Panc1 (cell line): ENCODE data around the gene NUP98. TPM values are rescaled to one million over a fixed set of nuclear protein-coding genes. Genes with fewer than 3 reads are reported as not detected.

Source experiments
- ATAC-seq: fragments of 200-7000 bp; cut with Tn5 transposase; 2 replicates; pipeline ENCODE4 v1.9.1; 2020; ENCODE audit warnings: mild to moderate bottlenecking, moderate library complexity
- BruUV-seq: library from RNA; stranded (reverse); fragments of 400-500 nt; replicated peaks from 2 replicates; lab custom pipeline; 2021; lab: Mats Ljungman, UMichigan
- CTCF ChIA-PET: fragments of 300-600 bp; sonication (Branson Sonifier 250); formaldehyde crosslinking; loops from one replicate; lab custom pipeline; 2022; ENCODE audit warnings: antibody characterized with exemption; lab: Charles Lee
- POLR2A ChIA-PET: fragments of 300-600 bp; sonication (Branson Sonifier 250); formaldehyde crosslinking; loops from one replicate; lab custom pipeline; 2022; ENCODE audit warnings: antibody characterized with exemption; lab: Charles Lee
- DNase-seq: peaks from one replicate; pipeline ENCODE4 v3.0.0-alpha.2; 2010; ENCODE audit warnings: low read depth, low spot score
- H3K27ac ChIP-seq: 2 replicates; pipeline ENCODE4 v1.5.1; 2011; ENCODE audit warnings: mild to moderate bottlenecking, low read length, inconsistent platforms
- H3K27me3 ChIP-seq: fragments of 200-500 bp; sonication (Bioruptor generic); 2 replicates; pipeline ENCODE4 v1.6.0; 2014; ENCODE audit warnings: low read length, inconsistent platforms; ENCODE audit not compliant: control insufficient read depth, insufficient read depth
- H3K36me3 ChIP-seq: fragments of 200-500 bp; sonication (Bioruptor generic); 2 replicates; pipeline ENCODE4 v1.5.1; 2014; ENCODE audit warnings: inconsistent platforms, mild to moderate bottlenecking, low read length, moderate library complexity; ENCODE audit not compliant: control insufficient read depth, insufficient read depth
- H3K4me1 ChIP-seq: 2 replicates; pipeline ENCODE4 v1.5.1; 2011; ENCODE audit warnings: inconsistent platforms, mild to moderate bottlenecking, low read length, moderate library complexity; ENCODE audit not compliant: control insufficient read depth, insufficient read depth
- H3K4me3 ChIP-seq, 2 experiments: 2 replicates each; pipeline ENCODE4 v1.5.1; 2011 to 2012; ENCODE audit warnings: low read depth in 2 of 2, low read length in 2 of 2, mild to moderate bottlenecking in 2 of 2, inconsistent platforms in 1 of 2, moderate library complexity in 1 of 2
- H3K9me3 ChIP-seq: fragments of 200-500 bp; sonication (Bioruptor generic); 2 replicates; pipeline ENCODE4 v1.5.1; 2014; ENCODE audit warnings: low read depth, mild to moderate bottlenecking, inconsistent platforms, low read length, moderate library complexity; ENCODE audit not compliant: control insufficient read depth, insufficient read depth
- CTCF ChIP-seq: fragments of 450-650 bp; IDR thresholded peaks from 2 replicates; pipeline ENCODE4 v1.5.1; 2017; ENCODE audit warnings: mild to moderate bottlenecking
- POLR2AphosphoS5 ChIP-seq: IDR thresholded peaks from 2 replicates; pipeline ENCODE4 v1.6.1; 2012; ENCODE audit warnings: mild to moderate bottlenecking, low read depth, low read length, moderate library complexity
- REST ChIP-seq, 2 experiments: IDR thresholded peaks; 2 replicates each; pipeline ENCODE4 v1.6.1; 2011 to 2012; ENCODE audit warnings: low read depth in 2 of 2, control low read depth in 1 of 2, low read length in 1 of 2, mild to moderate bottlenecking in 1 of 2, moderate library complexity in 1 of 2; ENCODE audit not compliant: insufficient read depth in 1 of 2
- SIN3A ChIP-seq: IDR thresholded peaks from 2 replicates; pipeline ENCODE4 v1.6.1; 2012; ENCODE audit warnings: low read depth, mild to moderate bottlenecking, low read length, moderate library complexity, borderline replicate concordance; ENCODE audit not compliant: insufficient read depth
- TCF7L2 ChIP-seq: IDR thresholded peaks from 2 replicates; pipeline ENCODE4 v1.6.1; 2011; ENCODE audit warnings: mild to moderate bottlenecking, low read depth, low read length, inconsistent platforms
- in situ Hi-C: cut with HindIII; loops from 2 replicates; pipeline ENCODE4 v1.10.0; 2016; ENCODE audit warnings: low sequenced_read_pairs, low pct_unique_long_range_greater_than_20kb
- intact Hi-C: fragments of 100-400 bp; cut with micrococcal nuclease; formaldehyde crosslinking; loops from one replicate; pipeline ENCODE4 v1.10.0; 2022; ENCODE audit not compliant: unreplicated experiment
- total RNA-seq: library from RNA; stranded (reverse); gene quantifications from one replicate; pipeline ENCODE4 v1.2.1, GENCODE V29; 2021; ENCODE audit not compliant: unreplicated experiment

NUP98 gene
- total RNA-seq, 1 experiment from 2014 or later: 244 TPM

- BruUV-seq: no TSS peak
- Histone ChIP-seq H3K4me1 (peaks cover 43% of the 10 kb centered on the region), H3K27me3 (no peaks in the 10 kb centered on the region), H3K27ac (no peak overlapping the region), H3K9me3 (no peaks in the 10 kb centered on the region), H3K4me3 (no peak overlapping the region), H3K36me3 (0 out of 2 replicates have a peak, but pooled peaks cover 2% of the 10 kb centered on the region)
- no peak for DNase-seq
- no peak for TF ChIP-seq REST (IDR thresholded peaks at IDR 0.05; ENCODE audit: insufficient read depth in 1 of 2, low read depth in 2 of 2, low read length in 1 of 2)
- no peak for TF ChIP-seq CTCF
- TF ChIP-seq TCF7L2: no peak
- TF ChIP-seq SIN3A: no peak
- no peak for TF ChIP-seq POLR2AphosphoS5
- intact Hi-C loops (no loop called here), in situ Hi-C loops (no loop called here)
- ChIA-PET POLR2A (no interaction called here), CTCF (interaction anchor here (0.6 kb wide), 1 partner anchor 103 kb away, joined by 3 read pairs; no protein-coding TSS in a partner anchor)
- ATAC-seq: no peak
Measured at GRCh38 chr11:3837793-3838192, 40.4 kb upstream of the NUP98 start.

- CTCF ChIA-PET: interaction anchor here (0.6 kb wide), 2 partner anchors 274 to 885 kb away, joined by 3 to 5 read pairs; no protein-coding TSS in a partner anchor
- peaks cover 43% of the 10 kb centered on the region for H3K4me1 ChIP-seq
Measured at GRCh38 chr11:3836903-3837302, 39.5 kb upstream of the NUP98 start.

More at GRCh38 chr11:3836903-3837302, 39.5 kb upstream of the NUP98 start:
- intact Hi-C loops (no loop called here), in situ Hi-C loops (no loop called here)
- POLR2A ChIA-PET: interaction anchor here (0.6 kb wide), 1 partner anchor 53 kb away, joined by 19 read pairs; no protein-coding TSS in a partner anchor
- BruUV-seq: no TSS peak
- Histone ChIP-seq H3K36me3 (peaks cover 8% of the 10 kb centered on the region; the same call in 1 of the 2 replicates), H3K27ac (no peak overlapping the region), H3K4me3 (no peak overlapping the region), H3K9me3 (no peaks in the 10 kb centered on the region), H3K27me3 (no peaks in the 10 kb centered on the region)
- TF ChIP-seq POLR2AphosphoS5: no peak
- no peak for TF ChIP-seq CTCF
- TF ChIP-seq SIN3A: no peak
- TF ChIP-seq TCF7L2: no peak
- no peak for TF ChIP-seq REST (IDR thresholded peaks at IDR 0.05; ENCODE audit: insufficient read depth in 1 of 2, low read depth in 2 of 2, low read length in 1 of 2)
- no peak for DNase-seq
- no peak for ATAC-seq
